RPMI8226 (cell line): ENCODE data around the gene PDK1.

Experiments used
- DNase-seq: peaks from one replicate; pipeline ENCODE4 v3.0.0-alpha.2; 2015

Gene PDK1

DNA sequence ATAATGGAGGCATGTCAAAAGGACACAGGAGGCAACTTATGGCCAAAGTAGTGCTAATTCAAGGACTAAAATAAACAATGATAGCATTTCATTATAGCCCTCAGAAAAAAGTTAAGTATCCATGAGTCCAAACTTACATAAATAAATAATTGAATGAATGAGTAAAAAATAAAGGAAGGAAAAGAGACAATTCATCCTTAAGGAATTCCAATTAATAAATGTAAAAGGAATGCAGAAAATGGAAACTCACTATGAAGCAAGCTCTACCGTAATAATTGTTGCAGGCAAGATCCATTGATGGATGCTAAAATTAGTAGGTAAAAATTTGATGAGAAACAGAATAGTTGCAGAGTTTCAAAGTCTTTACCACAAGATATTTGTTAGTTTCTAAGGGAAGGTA lies 91.5 kb downstream of the PDK1 start:
- DNase-seq = no peak

DNA sequence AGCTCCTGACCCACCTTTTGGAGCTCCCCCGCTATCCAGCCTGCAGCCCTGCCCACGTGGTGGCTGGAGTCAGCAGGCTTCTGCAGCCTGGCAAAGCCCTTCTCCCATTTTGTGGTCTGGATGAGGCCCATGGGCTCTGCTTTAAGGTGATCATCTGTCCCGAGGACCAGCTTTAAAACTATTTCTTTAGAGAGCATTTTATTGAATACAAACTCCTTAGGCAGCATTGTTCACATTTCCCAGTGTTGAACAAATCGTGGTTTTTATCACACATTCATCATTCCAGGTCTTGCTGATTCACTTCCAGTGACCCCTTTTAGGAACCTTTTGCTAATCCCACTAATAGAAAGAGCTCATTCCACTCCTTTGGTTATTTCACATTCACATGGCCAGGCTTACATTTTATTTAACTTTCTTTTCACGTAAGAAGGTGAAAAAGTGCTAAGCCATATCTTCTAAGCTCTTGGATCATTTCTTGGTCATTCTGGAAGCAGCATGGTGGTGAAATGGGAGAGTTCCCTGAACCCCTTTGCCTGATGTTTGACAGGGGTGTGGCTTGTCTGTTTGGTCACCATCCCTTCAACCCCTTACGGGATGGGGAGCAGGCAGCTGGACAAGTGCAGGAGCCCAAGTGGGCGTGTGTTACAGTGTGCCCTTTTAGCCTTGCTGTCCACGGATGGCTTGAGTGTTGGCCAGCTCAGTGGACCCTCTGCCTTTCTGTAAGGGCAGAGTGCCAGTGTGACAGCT lies 99.4 kb downstream of the PDK1 start:
- DNase-seq = no peak

DNA sequence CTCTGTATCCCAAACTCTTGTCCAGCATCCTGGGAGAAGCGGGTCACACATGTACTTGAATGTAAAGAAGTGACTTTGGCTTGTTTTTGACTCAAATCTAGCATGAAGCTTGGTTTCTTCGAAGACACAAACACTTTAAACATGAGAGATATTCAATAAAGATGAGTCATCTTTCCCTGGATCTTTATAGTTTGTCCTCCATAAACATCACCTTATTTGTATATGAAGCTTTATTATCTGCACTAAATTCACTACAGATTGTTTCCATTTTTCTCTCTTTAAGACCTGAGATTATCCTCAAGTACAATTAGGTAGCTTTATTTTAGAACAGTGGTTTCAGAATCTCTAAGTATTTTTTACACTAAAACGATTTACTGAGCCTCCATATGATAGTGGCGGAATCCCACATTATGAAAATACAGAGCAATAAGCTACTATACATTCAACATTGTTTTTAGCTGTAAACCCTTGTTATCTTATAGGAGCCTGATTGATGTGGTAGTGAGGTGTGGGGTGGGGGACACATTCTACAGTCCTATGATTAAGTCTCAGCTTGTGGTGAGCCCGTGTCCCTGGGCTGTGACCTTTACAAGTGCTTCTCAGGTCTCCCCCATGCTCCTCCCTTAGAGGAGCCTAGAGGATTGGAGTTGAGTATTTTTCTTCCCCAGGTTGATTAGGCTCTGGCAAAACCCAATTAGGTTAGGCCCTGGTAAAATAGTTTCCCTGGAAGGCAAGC lies 100.1 kb downstream of the PDK1 start:
- no peak for DNase-seq
